Activated CD8-positive, alpha-beta memory T cell treated with anti-CD3 and anti-CD28 coated beads, Interleukin-2, amount 50 U/mL, for 24 hours (primary cell): Measurements from ENCODE around the gene KCNIP2.
A peak's percentile ranks its signal among the peaks of the same experiment; 100 is the strongest.

ENCODE experiments used
- DNase-seq: peaks from one replicate; pipeline ENCODE4 v3.0.0-alpha.2; 2020; ENCODE audit errors: extremely low read depth

Gene KCNIP2

GRCh38 chr10:101843032-101844021, at the start of gene KCNIP2:
KCNIP2 (minus strand) TSS chr10:101843800; CDS start chr10:101843568, 232 bp downstream.
- no peak for DNase-seq

- DNase-seq: no peak
These were observed 49.3 kb upstream of the KCNIP2 start for GRCh38 chr10:101892782-101893391.

DNA sequence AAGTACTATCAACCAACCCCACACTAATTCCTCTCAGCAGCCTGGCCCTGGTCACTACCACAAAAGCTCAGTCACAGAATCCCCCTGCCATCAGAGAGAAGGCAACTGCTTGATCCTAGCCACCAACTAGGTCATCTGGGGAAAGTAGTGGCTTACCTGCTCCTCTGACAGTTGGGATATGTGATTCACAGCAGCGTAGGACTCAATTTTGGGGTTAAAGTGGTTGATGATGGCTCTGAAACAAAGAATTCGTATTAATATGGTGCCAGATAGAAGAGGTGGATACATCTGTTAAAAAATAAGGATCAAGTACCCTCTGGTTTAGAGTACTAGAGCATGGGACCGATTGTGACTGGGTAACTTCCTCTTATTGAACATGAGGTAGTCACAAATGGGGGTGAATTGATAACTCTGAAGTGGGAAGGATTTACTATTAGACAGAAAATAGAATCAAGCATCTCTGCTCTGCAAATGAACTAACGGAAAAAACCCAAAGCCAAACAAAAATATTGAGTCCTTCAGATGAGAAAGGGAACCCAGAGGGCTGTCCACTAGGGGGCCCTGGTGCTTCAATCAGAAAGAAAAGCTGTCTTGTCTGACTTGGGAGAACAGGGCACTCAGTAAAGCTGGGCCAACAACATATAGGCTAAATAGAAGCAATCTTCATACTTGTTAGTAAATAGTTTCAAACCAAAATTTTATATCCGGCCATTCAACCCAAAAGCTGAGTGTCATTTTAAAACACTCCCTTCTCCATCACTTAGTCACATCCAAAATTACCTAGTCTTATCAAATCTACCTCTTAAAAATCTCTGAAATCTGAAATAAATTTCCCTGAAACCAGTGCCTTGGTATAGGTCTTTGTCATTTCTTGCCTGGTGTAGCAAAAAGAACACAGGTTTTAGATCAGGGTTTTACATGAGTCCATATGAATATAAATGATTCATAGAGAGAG, 45.9 kb upstream of the KCNIP2 start:
- DNase-seq: peak; percentile 19

DNA sequence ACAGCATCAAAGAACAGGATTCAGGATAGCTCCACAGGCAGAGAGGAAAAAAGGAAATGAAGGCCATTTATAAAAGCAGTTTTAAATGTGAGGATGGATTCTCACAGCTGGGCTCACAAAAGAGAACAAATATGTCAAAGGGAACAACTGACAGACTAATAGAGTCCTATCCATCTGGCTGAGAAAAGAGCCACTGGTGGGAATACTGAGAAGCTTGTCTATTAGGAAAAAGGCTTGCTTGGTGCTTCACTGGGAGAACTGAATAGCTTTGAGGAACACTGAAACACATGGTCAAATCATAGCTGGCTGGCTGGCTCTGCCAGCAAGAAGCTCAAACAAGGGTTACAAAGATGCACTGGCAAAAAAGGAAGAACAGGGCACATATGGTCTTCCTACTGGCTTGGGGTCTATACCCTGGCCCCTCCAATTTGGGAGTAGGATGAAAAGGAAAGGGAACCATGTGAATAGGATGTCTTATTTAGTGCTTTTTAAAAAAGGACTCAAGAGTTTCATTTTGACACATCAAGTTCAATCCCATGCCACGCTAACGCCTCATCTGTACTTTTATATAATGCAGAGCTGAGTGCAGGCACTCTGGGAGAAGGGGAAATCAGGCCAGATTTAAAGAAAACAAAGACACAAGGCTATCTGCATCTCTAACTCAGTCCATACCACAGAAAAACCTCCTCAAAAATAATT, 44.8 kb upstream of the KCNIP2 start:
- DNase-seq: no peak

DNA sequence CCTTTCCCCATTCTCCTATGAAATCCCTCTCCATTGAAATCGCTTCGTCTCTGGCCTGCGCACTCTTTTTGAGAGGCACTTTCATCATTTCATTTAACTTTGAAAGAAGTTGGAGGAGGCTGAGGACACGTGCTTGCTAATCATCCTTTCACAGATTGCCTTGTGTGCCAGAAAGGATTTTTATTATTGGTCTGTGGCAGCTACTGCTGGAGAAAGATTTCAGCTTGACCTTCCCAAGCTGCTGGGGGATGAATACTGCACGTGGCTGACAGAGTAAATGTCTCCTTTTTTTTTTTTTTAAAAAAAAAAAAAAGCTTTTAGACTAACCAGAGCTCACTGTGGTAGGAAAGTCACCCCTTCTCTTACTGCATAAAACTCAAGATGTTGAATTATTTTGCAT, 44.2 kb upstream of the KCNIP2 start:
- no peak for DNase-seq

- DNase-seq: no peak
These were observed 43.1 kb upstream of the KCNIP2 start for GRCh38 chr10:101886521-101887312.

- DNase-seq: no peak
These were observed 37.6 kb upstream of the KCNIP2 start for GRCh38 chr10:101881036-101881774.

GRCh38 chr10:101880232-101880573, 36.6 kb upstream of the KCNIP2 start:
- no peak for DNase-seq

GRCh38 chr10:101879456-101880231, 36.0 kb upstream of the KCNIP2 start:
- no peak for DNase-seq

- DNase-seq: no peak
These were observed 35.3 kb upstream of the KCNIP2 start for GRCh38 chr10:101878869-101879268.

DNA sequence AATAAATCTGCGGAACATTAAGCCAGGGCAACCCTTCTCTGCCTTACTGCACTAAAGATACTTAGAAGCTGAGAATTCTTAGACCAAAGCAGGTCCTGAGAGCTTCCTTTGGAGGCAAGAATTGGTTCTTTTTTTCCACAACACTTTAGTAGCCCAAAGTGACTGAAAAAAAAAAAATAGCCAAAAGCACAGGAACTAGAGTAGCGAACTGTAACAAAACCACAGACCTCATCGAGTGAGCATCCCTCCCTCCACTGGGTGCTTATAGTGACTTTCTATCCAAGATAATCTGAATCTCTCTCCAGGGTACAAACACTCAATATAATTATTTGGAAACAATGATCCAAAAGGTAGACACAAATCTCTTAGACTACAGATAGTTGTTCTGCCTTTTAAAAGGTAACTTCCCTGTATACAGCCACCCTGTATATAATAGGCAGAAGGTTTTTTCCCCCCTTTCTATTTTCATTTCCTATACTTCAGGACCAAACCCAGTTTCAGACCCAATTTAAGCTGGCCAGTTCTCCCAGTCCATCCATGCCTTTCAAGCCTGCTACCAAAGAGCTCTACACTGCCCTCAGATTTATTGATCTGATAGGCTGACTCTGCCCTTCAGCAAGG, 31.6 kb upstream of the KCNIP2 start:
- DNase-seq: no peak

DNA sequence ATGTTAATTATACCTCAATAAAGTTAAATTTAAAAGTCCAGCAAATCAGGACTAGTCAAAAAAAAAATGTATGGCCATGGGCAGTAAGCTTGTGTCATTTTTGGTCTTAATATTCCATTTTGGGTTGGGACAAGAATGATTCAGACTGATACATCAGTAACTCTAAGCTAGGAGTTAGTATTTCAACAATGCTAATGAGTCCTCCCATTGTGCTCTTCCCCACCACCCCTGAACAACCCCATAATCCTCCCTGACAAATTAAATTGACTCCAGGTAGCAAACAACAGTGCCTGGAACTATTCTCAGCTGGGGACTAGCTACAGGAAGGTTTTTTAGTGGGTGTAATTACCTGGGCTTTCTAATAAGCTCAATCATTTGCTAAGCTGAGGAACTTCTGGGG, 30.7 kb upstream of the KCNIP2 start:
- no peak for DNase-seq

GRCh38 chr10:101867931-101868330, 24.3 kb upstream of the KCNIP2 start:
- DNase-seq: no peak

GRCh38 chr10:101859530-101859929, 15.9 kb upstream of the KCNIP2 start:
- no peak for DNase-seq

DNA sequence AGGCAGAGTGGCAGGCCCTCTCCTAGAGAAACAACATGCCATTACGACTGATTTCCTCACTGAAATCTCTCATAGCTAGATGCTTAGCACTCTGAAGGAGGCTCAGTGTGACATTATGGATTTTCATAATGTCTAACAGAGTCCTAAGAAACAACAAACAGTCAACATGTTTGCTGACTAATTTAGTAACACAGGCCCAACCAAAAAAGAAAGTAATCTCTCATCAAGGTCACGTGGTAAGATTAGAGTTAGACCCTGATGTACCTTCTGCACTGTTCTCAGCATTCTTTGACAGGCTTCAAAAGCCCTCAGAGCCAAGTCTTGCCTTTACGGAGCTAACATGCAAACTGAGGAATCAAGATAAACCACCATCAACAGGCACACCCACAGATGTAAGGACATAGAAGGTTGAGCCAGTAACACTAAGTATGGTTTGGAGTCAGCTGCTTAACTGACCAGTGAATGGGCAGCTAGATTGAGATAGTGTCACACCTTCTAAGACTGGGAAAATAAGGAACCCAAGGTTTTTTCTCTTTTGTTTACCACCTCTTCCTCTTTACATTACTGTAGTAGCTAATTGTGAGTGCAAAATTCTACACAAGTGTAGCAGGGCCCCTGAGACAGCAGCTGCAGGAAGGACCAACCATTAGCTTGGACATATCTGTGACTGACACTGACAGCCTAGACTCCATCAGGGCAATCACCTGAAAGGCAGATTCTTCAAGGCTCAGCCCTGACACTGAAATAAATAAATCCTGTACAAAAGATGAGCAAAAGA, 15.3 kb upstream of the KCNIP2 start:
- DNase-seq: no peak

DNA sequence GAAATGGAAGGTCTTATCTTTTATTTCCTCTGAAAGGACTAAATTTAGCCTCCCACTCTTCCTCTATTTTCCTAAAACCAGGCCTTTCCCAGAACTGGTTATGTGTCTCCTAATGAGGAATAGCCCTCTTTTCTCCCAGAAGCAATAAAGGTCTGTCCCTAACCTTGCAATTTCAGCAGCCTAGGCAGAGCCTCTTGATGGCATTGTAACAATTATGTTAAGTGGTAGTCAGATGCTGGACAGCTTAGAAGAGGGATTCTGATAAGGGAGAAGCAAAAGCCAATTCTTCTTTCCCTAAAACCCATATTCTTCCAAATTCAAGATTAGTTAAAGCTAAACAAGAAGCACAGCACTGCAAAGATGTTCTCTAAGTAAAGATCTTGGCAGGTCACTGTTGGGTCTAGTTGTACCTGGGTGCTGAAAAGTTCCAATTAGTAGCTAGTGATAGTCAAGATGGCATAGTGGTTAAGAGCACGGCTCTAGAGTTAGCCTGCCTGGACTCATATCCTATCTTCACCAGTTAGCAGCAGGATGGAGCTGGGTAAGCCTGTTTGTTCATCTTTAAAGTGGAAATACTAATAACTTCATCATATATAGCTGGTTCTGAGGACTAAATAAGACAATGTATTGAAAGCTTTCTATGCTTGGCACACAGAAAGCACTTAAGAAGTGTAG, 14.3 kb upstream of the KCNIP2 start:
- no peak for DNase-seq

DNA sequence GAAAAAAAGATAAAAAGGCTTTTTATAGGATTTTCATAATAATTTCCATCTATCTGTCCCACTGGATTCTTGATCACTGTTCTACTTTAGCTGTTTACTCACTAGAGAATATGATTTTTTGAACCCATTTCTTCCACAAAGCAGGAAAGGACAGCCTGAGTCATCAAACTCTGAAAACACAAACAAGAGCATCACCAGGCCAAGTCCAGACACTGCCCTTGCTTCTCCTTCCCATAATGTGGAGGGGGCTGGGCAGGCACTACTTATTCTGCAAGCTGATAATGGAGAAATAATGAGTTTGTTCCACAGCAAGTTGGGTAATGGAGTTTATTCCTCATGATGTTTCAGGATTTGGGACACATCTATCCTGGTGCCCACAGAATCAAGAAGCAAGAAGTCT, 13.0 kb upstream of the KCNIP2 start:
- DNase-seq: no peak
